ENCODE measurements around the gene LGALS4. TPM values are rescaled to one million over a fixed set of nuclear protein-coding genes. Genes with fewer than 3 reads are reported as not detected.

The LGALS4 gene
- total RNA-seq, 1 donor, result 0.43 TPM

GRCh38 chr19:38836983-38837626, 24.4 kb upstream of the LGALS4 start:
- DNase-seq (ENCODE audit: low read depth), result no peak
- no peak overlapping the region for H3K4me3 ChIP-seq (ENCODE audit: low read depth, low read length)
- no peak for TF ChIP-seq CTCF (IDR thresholded peaks at IDR 0.05; ENCODE audit: insufficient read depth, low read depth, low read length)

GRCh38 chr19:38836159-38836982, 23.6 kb upstream of the LGALS4 start:
- DNase-seq (ENCODE audit: low read depth), result no peak

GRCh38 chr19:38834590-38834989, 21.8 kb upstream of the LGALS4 start:
- no peak for TF ChIP-seq CTCF (IDR thresholded peaks at IDR 0.05; ENCODE audit: insufficient read depth, low read depth, low read length)
- H3K4me3 ChIP-seq (ENCODE audit: low read depth, low read length), result no peak overlapping the region
- DNase-seq (ENCODE audit: low read depth), result no peak

More at GRCh38 chr19:38836159-38836982, 23.6 kb upstream of the LGALS4 start:
- TF ChIP-seq CTCF (IDR thresholded peaks at IDR 0.05; ENCODE audit: insufficient read depth, low read depth, low read length), result no peak
- H3K4me3 ChIP-seq (ENCODE audit: low read depth, low read length), result no peak overlapping the region

GRCh38 chr19:38834104-38834490, 21.4 kb upstream of the LGALS4 start:
- H3K4me3 ChIP-seq (ENCODE audit: low read depth, low read length), result no peak overlapping the region
- DNase-seq (ENCODE audit: low read depth), result peak; percentile 22
- TF ChIP-seq CTCF (IDR thresholded peaks at IDR 0.05; ENCODE audit: insufficient read depth, low read depth, low read length), result no peak

GRCh38 chr19:38833092-38833425, 20.3 kb upstream of the LGALS4 start:
- DNase-seq (ENCODE audit: low read depth), result peak; percentile 57
- no peak for TF ChIP-seq CTCF (IDR thresholded peaks at IDR 0.05; ENCODE audit: insufficient read depth, low read depth, low read length)
- H3K4me3 ChIP-seq (ENCODE audit: low read depth, low read length), result no peak overlapping the region

GRCh38 chr19:38831142-38831605, 18.4 kb upstream of the LGALS4 start:
- DNase-seq (ENCODE audit: low read depth), result peak; percentile 98
- peak overlapping the region; percentile 70 for H3K4me3 ChIP-seq (ENCODE audit: low read depth, low read length)
- no peak for TF ChIP-seq CTCF (IDR thresholded peaks at IDR 0.05; ENCODE audit: insufficient read depth, low read depth, low read length)

All from fibroblast of villous mesenchyme (primary cell).